Panc1 (cell line): ENCODE measurements around the gene ZFAND3. TPM values are rescaled to one million over a fixed set of nuclear protein-coding genes. Genes with fewer than 3 reads are reported as not detected.
"Not testable (repeated sequence)": the region's sequence is repeated elsewhere in the genome, so short reads cannot be mapped to it uniquely, and the experiment has no call there.

Experiments
- ATAC-seq: fragments of 200-7000 bp; cut with Tn5 transposase; 2 replicates; pipeline ENCODE4 v1.9.1; 2020; ENCODE audit warnings: mild to moderate bottlenecking, moderate library complexity
- BruUV-seq: library from RNA; stranded (reverse); fragments of 400-500 nt; replicated peaks from 2 replicates; lab custom pipeline; 2021; lab: Mats Ljungman, UMichigan
- CTCF ChIA-PET: fragments of 300-600 bp; sonication (Branson Sonifier 250); formaldehyde crosslinking; loops from one replicate; lab custom pipeline; 2022; ENCODE audit warnings: antibody characterized with exemption; lab: Charles Lee
- POLR2A ChIA-PET: fragments of 300-600 bp; sonication (Branson Sonifier 250); formaldehyde crosslinking; loops from one replicate; lab custom pipeline; 2022; ENCODE audit warnings: antibody characterized with exemption; lab: Charles Lee
- DNase-seq: peaks from one replicate; pipeline ENCODE4 v3.0.0-alpha.2; 2010; ENCODE audit warnings: low read depth, low spot score
- H3K27ac ChIP-seq: 2 replicates; pipeline ENCODE4 v1.5.1; 2011; ENCODE audit warnings: mild to moderate bottlenecking, low read length, inconsistent platforms
- H3K27me3 ChIP-seq: fragments of 200-500 bp; sonication (Bioruptor generic); 2 replicates; pipeline ENCODE4 v1.6.0; 2014; ENCODE audit warnings: low read length, inconsistent platforms; ENCODE audit not compliant: control insufficient read depth, insufficient read depth
- H3K36me3 ChIP-seq: fragments of 200-500 bp; sonication (Bioruptor generic); 2 replicates; pipeline ENCODE4 v1.5.1; 2014; ENCODE audit warnings: inconsistent platforms, mild to moderate bottlenecking, low read length, moderate library complexity; ENCODE audit not compliant: control insufficient read depth, insufficient read depth
- H3K4me1 ChIP-seq: 2 replicates; pipeline ENCODE4 v1.5.1; 2011; ENCODE audit warnings: inconsistent platforms, mild to moderate bottlenecking, low read length, moderate library complexity; ENCODE audit not compliant: control insufficient read depth, insufficient read depth
- H3K4me3 ChIP-seq, 2 experiments: 2 replicates each; pipeline ENCODE4 v1.5.1; 2011 to 2012; ENCODE audit warnings: low read depth in 2 of 2, low read length in 2 of 2, mild to moderate bottlenecking in 2 of 2, inconsistent platforms in 1 of 2, moderate library complexity in 1 of 2
- H3K9me3 ChIP-seq: fragments of 200-500 bp; sonication (Bioruptor generic); 2 replicates; pipeline ENCODE4 v1.5.1; 2014; ENCODE audit warnings: low read depth, mild to moderate bottlenecking, inconsistent platforms, low read length, moderate library complexity; ENCODE audit not compliant: control insufficient read depth, insufficient read depth
- POLR2AphosphoS5 ChIP-seq: IDR thresholded peaks from 2 replicates; pipeline ENCODE4 v1.6.1; 2012; ENCODE audit warnings: mild to moderate bottlenecking, low read depth, low read length, moderate library complexity
- SIN3A ChIP-seq: IDR thresholded peaks from 2 replicates; pipeline ENCODE4 v1.6.1; 2012; ENCODE audit warnings: low read depth, mild to moderate bottlenecking, low read length, moderate library complexity, borderline replicate concordance; ENCODE audit not compliant: insufficient read depth
- TCF7L2 ChIP-seq: IDR thresholded peaks from 2 replicates; pipeline ENCODE4 v1.6.1; 2011; ENCODE audit warnings: mild to moderate bottlenecking, low read depth, low read length, inconsistent platforms
- in situ Hi-C: cut with HindIII; loops from 2 replicates; pipeline ENCODE4 v1.10.0; 2016; ENCODE audit warnings: low sequenced_read_pairs, low pct_unique_long_range_greater_than_20kb
- intact Hi-C: fragments of 100-400 bp; cut with micrococcal nuclease; formaldehyde crosslinking; loops from one replicate; pipeline ENCODE4 v1.10.0; 2022; ENCODE audit not compliant: unreplicated experiment
- total RNA-seq: library from RNA; stranded (reverse); gene quantifications from one replicate; pipeline ENCODE4 v1.2.1, GENCODE V29; 2021; ENCODE audit not compliant: unreplicated experiment
- TF ChIP-seq, protein P1 (sequence below): fragments of 450-650 bp; IDR thresholded peaks from 2 replicates; pipeline ENCODE4 v1.5.1; 2017; ENCODE audit warnings: mild to moderate bottlenecking
- TF ChIP-seq, protein P2 (sequence below), 2 experiments: IDR thresholded peaks; 2 replicates each; pipeline ENCODE4 v1.6.1; 2011 to 2012; ENCODE audit warnings: low read depth in 2 of 2, control low read depth in 1 of 2, low read length in 1 of 2, mild to moderate bottlenecking in 1 of 2, moderate library complexity in 1 of 2; ENCODE audit not compliant: insufficient read depth in 1 of 2

Gene ZFAND3
- total RNA-seq, 1 experiment from 2014 or later = 95.9 TPM

DNA sequence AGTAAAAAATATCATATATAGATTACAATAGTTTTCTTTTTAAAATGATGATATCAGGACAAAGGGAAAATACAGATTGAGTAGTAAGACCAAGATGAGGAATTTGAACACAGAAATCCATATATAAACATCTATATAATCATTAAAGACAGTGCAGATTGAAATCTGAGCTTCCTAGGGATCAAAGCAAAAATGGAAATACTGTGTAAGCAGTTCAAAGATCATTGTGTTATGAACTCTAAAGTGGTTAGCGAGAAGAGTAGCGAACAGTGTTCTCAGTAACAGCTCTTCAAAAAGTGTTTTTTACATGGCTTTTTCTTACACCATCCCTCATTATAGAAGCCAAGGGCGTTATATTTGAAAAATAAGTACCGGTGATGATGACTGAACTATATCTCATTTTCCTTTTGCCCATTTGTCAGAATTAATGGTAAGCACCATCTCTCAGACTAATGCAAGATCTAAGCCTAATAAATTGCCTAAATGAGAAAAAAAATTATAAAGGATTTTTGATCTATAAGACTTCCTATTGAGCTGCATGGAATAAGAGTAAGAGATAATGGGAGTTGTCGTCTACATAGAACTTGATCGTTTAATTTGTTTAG is 226.3 kb downstream of the ZFAND3 start:
- no peak for DNase-seq
- CTCF ChIA-PET = no interaction called here

DNA sequence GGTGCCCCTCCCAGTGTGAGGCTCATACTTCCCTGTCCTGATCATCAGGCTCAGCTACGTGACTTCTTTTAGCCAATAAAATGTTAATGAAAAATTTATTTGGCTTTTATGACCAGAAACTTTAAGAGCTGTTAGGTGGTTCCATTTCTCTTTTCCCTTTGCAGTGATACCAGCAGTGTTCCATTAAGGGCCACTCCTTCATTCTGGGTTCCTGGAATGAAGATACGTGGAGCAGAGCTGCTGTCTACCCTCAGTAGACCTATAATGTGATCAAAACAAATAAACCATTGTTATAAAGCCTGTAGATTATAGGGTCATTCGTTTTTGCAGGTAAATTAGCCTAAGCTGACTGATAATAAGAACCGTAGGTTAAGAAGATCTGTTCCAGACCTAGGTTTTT is 228.0 kb downstream of the ZFAND3 start:
- Histone ChIP-seq H3K27ac (no peak overlapping the region), H3K27me3 (no peaks in the 10 kb centered on the region), H3K4me3 (no peak overlapping the region), H3K36me3 (no peaks in the 10 kb centered on the region), H3K4me1 (no peaks in the 10 kb centered on the region), H3K9me3 (no peaks in the 10 kb centered on the region)
- BruUV-seq = no TSS peak
- POLR2A ChIA-PET = no interaction called here
- CTCF ChIA-PET = no interaction called here
- in situ Hi-C loops = no loop called here
- intact Hi-C loops = no loop called here
- TF ChIP-seq SIN3A = no peak
- no peak for TF ChIP-seq POLR2AphosphoS5
- TF ChIP-seq, protein P1, sequence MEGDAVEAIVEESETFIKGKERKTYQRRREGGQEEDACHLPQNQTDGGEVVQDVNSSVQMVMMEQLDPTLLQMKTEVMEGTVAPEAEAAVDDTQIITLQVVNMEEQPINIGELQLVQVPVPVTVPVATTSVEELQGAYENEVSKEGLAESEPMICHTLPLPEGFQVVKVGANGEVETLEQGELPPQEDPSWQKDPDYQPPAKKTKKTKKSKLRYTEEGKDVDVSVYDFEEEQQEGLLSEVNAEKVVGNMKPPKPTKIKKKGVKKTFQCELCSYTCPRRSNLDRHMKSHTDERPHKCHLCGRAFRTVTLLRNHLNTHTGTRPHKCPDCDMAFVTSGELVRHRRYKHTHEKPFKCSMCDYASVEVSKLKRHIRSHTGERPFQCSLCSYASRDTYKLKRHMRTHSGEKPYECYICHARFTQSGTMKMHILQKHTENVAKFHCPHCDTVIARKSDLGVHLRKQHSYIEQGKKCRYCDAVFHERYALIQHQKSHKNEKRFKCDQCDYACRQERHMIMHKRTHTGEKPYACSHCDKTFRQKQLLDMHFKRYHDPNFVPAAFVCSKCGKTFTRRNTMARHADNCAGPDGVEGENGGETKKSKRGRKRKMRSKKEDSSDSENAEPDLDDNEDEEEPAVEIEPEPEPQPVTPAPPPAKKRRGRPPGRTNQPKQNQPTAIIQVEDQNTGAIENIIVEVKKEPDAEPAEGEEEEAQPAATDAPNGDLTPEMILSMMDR = no peak
- no peak for TF ChIP-seq TCF7L2
- TF ChIP-seq, protein P2, sequence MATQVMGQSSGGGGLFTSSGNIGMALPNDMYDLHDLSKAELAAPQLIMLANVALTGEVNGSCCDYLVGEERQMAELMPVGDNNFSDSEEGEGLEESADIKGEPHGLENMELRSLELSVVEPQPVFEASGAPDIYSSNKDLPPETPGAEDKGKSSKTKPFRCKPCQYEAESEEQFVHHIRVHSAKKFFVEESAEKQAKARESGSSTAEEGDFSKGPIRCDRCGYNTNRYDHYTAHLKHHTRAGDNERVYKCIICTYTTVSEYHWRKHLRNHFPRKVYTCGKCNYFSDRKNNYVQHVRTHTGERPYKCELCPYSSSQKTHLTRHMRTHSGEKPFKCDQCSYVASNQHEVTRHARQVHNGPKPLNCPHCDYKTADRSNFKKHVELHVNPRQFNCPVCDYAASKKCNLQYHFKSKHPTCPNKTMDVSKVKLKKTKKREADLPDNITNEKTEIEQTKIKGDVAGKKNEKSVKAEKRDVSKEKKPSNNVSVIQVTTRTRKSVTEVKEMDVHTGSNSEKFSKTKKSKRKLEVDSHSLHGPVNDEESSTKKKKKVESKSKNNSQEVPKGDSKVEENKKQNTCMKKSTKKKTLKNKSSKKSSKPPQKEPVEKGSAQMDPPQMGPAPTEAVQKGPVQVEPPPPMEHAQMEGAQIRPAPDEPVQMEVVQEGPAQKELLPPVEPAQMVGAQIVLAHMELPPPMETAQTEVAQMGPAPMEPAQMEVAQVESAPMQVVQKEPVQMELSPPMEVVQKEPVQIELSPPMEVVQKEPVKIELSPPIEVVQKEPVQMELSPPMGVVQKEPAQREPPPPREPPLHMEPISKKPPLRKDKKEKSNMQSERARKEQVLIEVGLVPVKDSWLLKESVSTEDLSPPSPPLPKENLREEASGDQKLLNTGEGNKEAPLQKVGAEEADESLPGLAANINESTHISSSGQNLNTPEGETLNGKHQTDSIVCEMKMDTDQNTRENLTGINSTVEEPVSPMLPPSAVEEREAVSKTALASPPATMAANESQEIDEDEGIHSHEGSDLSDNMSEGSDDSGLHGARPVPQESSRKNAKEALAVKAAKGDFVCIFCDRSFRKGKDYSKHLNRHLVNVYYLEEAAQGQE (IDR thresholded peaks at IDR 0.05; ENCODE audit: insufficient read depth in 1 of 2, low read depth in 2 of 2, low read length in 1 of 2) = no peak
- DNase-seq (no peak), ATAC-seq (no peak)

More for the DNA sequence above, 226.3 kb downstream of the ZFAND3 start:
- in situ Hi-C loops = no loop called here
- POLR2A ChIA-PET = interaction anchor here (0.6 kb wide), 1 partner anchor 429 kb away, joined by 3 read pairs; no protein-coding TSS in a partner anchor
- no peaks in the 10 kb centered on the region for H3K36me3 ChIP-seq
- no TSS peak for BruUV-seq
- no peaks in the 10 kb centered on the region for H3K27me3 ChIP-seq
- H3K9me3 ChIP-seq = no peaks in the 10 kb centered on the region
- TF ChIP-seq TCF7L2 (no peak), SIN3A (no peak), POLR2AphosphoS5 (no peak)
- TF ChIP-seq, protein P2 (IDR thresholded peaks at IDR 0.05; ENCODE audit: insufficient read depth in 1 of 2, low read depth in 2 of 2, low read length in 1 of 2) = no peak
- TF ChIP-seq, protein P1 = no peak
- no peak for ATAC-seq
- H3K27ac ChIP-seq = no peak overlapping the region
- intact Hi-C loops = no loop called here
- H3K4me3 ChIP-seq = no peak overlapping the region
- H3K4me1 ChIP-seq = peaks cover 3% of the 10 kb centered on the region

DNA sequence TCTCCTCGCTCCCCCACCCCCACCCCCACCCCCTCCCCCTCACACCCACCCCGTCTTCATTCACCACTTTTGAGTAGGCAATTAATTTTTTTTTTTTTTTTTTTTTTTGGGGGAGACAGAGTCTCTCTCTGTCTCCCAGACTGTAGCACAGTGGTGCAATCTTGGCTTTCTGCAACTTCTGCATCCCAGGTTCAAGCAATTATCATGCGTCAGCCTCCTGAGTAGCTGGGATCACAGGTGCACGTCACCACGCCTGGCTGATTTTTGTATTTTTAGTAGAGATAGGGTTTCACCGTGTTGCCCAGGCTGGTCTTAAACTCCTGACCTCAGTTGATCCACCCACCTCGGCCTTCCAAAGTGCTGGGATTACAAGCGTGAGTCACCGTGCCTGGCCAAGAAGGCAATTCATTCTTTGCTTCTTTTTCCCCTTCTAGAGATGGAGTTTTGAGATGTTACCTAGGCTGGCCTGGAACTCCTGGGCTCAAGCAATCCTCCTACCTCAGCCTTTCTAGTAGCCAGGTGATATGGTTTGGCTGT is 230.4 kb downstream of the ZFAND3 start:
- ATAC-seq, H3K9me3 ChIP-seq, H3K4me3 ChIP-seq, POLR2A ChIA-PET, BruUV-seq, in situ Hi-C loops, H3K36me3 ChIP-seq, H3K4me1 ChIP-seq, H3K27ac ChIP-seq, DNase-seq, intact Hi-C loops, CTCF ChIA-PET, H3K27me3 ChIP-seq: not testable (repeated sequence)
